H1 (cell line): ENCODE results near the gene ZNF622. TPM values are rescaled to one million over a fixed set of nuclear protein-coding genes. Genes with fewer than 3 reads are reported as not detected.

ENCODE experiments used
- CTCF ChIA-PET: fragments of 300-600 bp; sonication (Branson Sonifier 250); formaldehyde crosslinking; loops from one replicate; lab custom pipeline; 2021; ENCODE audit not compliant: partially characterized antibody; lab: Charles Lee
- POLR2A ChIA-PET: fragments of 300-600 bp; sonication (Branson Sonifier 250); formaldehyde crosslinking; loops from one replicate; lab custom pipeline; 2021; ENCODE audit warnings: inconsistent platforms; ENCODE audit not compliant: partially characterized antibody; lab: Charles Lee
- DNase-seq, 2 experiments: peaks; one replicate each; pipeline versions ENCODE4 v3.0.0 to v3.0.0-alpha.2; 2010 to 2022; ENCODE audit warnings: low spot score in 2 of 2, low read depth in 1 of 2, mixed read lengths in 1 of 2
- FAIRE-seq: peaks from 2 replicates; lab custom pipeline; 2011; peaks lifted over from hg19 to GRCh38; lab: Jason Lieb, UNC
- H2AFZ ChIP-seq: 2 replicates; pipeline ENCODE4 v1.8.1; 2012; ENCODE audit warnings: low read length, inconsistent platforms
- H2AK5ac ChIP-seq: 2 replicates; pipeline ENCODE4 v1.6.1; 2013; ENCODE audit warnings: low read depth, low read length
- H2BK120ac ChIP-seq: replicated peaks from 2 replicates; pipeline ENCODE3; 2013; ENCODE audit warnings: low read depth, low read length, inconsistent platforms
- H2BK12ac ChIP-seq: 2 replicates; pipeline ENCODE4 v1.6.1; 2013; ENCODE audit warnings: low read depth, low read length
- H2BK15ac ChIP-seq: 2 replicates; pipeline ENCODE4 v1.6.1; 2013; ENCODE audit warnings: low read length
- H2BK20ac ChIP-seq: 2 replicates; pipeline ENCODE4 v1.6.1; 2013; ENCODE audit warnings: low read length
- H2BK5ac ChIP-seq: 2 replicates; pipeline ENCODE4 v1.6.1; 2013; ENCODE audit warnings: low read depth, low read length
- H3K14ac ChIP-seq: 2 replicates; pipeline ENCODE4 v1.6.1; 2013; ENCODE audit warnings: inconsistent platforms; ENCODE audit not compliant: insufficient read length
- H3K18ac ChIP-seq: 2 replicates; pipeline ENCODE4 v1.6.1; 2013; ENCODE audit warnings: low read length; ENCODE audit errors: extremely low read depth
- H3K23ac ChIP-seq: 2 replicates; pipeline ENCODE4 v1.6.1; 2013; ENCODE audit warnings: inconsistent platforms; ENCODE audit not compliant: insufficient read length
- H3K23me2 ChIP-seq: 2 replicates; pipeline ENCODE4 v1.6.1; 2013; ENCODE audit warnings: low read depth, low read length
- H3K27ac ChIP-seq: 2 replicates; pipeline ENCODE4 v1.6.1; 2011; ENCODE audit warnings: low read depth, low read length, inconsistent platforms
- H3K27me3 ChIP-seq, 4 experiments: replicated peaks in 1 of 4; 1 replicate in 1 of 4; 2 replicates in 3 of 4; pipeline versions ENCODE4 v1.6.1 to v1.8.1; 2011 to 2013; ENCODE audit warnings: low read length in 3 of 4, mild to moderate bottlenecking in 3 of 4, inconsistent platforms in 2 of 4, mixed read lengths in 2 of 4, moderate library complexity in 1 of 4; ENCODE audit not compliant: control insufficient read depth in 3 of 4, insufficient read depth in 3 of 4; ENCODE audit errors: extremely low read depth in 1 of 4
- H3K36me3 ChIP-seq, 4 experiments: 2 replicates each; pipeline versions ENCODE4 v1.6.1 to v1.8.1; 2011 to 2013; ENCODE audit warnings: mild to moderate bottlenecking in 4 of 4, low read length in 3 of 4, moderate library complexity in 2 of 4, control low read depth in 1 of 4, inconsistent platforms in 1 of 4; ENCODE audit not compliant: insufficient read depth in 4 of 4, control insufficient read depth in 2 of 4
- H3K4ac ChIP-seq: replicated peaks from 2 replicates; pipeline ENCODE3; 2013; ENCODE audit warnings: low read length, low read depth, mixed read lengths, inconsistent platforms; ENCODE audit not compliant: insufficient read length
- H3K4me1 ChIP-seq, 4 experiments: replicated peaks in 1 of 4; 1 replicate in 1 of 4; 2 replicates in 3 of 4; pipeline versions ENCODE4 v1.6.1 to v1.8.1; 2011 to 2013; ENCODE audit warnings: low read length in 3 of 4, inconsistent platforms in 2 of 4, mixed read lengths in 1 of 4; ENCODE audit not compliant: insufficient read depth in 4 of 4, control insufficient read depth in 3 of 4
- H3K4me2 ChIP-seq, 2 experiments: 2 replicates each; pipeline versions ENCODE4 v1.6.1 to v1.8.1; 2011 to 2013; ENCODE audit warnings: low read depth in 2 of 2, low read length in 2 of 2, control low read depth in 1 of 2, inconsistent platforms in 1 of 2, mild to moderate bottlenecking in 1 of 2; ENCODE audit not compliant: insufficient read depth in 1 of 2
- H3K4me3 ChIP-seq, 4 experiments: fragments of 200-600, 300-600 bp in 1 of 4; sonication (generic), shearing (Covaris generic), sonication (Bioruptor Twin) in 1 of 4; 2 replicates each; pipeline versions ENCODE4 v1.5.1 to v1.8.1; 2011 to 2016; ENCODE audit warnings: low read length in 4 of 4, low read depth in 3 of 4, control low read depth in 2 of 4, inconsistent platforms in 2 of 4, mild to moderate bottlenecking in 2 of 4, mixed read lengths in 1 of 4, moderate library complexity in 1 of 4; ENCODE audit not compliant: insufficient read depth in 2 of 4; ENCODE audit errors: extremely low read depth in 1 of 4
- H3K56ac ChIP-seq: replicated peaks from 2 replicates; pipeline ENCODE3; 2013; ENCODE audit warnings: low read depth, mild to moderate bottlenecking, mixed read lengths, low read length, inconsistent platforms; ENCODE audit not compliant: insufficient read length
- H3K79me1 ChIP-seq: 2 replicates; pipeline ENCODE4 v1.6.1; 2013; ENCODE audit warnings: low read depth, low read length, control low read depth
- H3K79me2 ChIP-seq, 2 experiments: 2 replicates each; pipeline versions ENCODE4 v1.6.1 to v1.8.1; 2012 to 2013; ENCODE audit warnings: low read length in 2 of 2, mild to moderate bottlenecking in 2 of 2, inconsistent platforms in 1 of 2; ENCODE audit not compliant: insufficient read depth in 2 of 2, control insufficient read depth in 1 of 2
- H3K9ac ChIP-seq, 4 experiments: replicated peaks in 1 of 4; 1 replicate in 1 of 4; 2 replicates in 3 of 4; pipeline versions ENCODE4 v1.6.1 to v1.8.1; 2011 to 2013; ENCODE audit warnings: low read depth in 3 of 4, low read length in 3 of 4, control low read depth in 2 of 4, mild to moderate bottlenecking in 2 of 4, moderate library complexity in 2 of 4, inconsistent platforms in 1 of 4; ENCODE audit errors: extremely low read depth in 1 of 4
- H3K9me3 ChIP-seq, 2 experiments: 2 replicates each; pipeline versions ENCODE4 v1.6.1 to v1.8.1; 2012 to 2013; ENCODE audit warnings: mild to moderate bottlenecking in 2 of 2, moderate library complexity in 2 of 2, control low read depth in 1 of 2, inconsistent platforms in 1 of 2, low read depth in 1 of 2, low read length in 1 of 2, mixed read lengths in 1 of 2; ENCODE audit not compliant: insufficient read depth in 2 of 2
- H4K20me1 ChIP-seq, 2 experiments: replicated peaks in 1 of 2; 2 replicates each; pipeline versions ENCODE3 to v1.8.1; 2011 to 2013; ENCODE audit warnings: inconsistent platforms in 2 of 2, low read length in 2 of 2, mild to moderate bottlenecking in 1 of 2; ENCODE audit not compliant: insufficient read depth in 2 of 2, control insufficient read depth in 1 of 2
- H4K5ac ChIP-seq: 2 replicates; pipeline ENCODE4 v1.6.1; 2013; ENCODE audit warnings: low read length, low read depth, mixed read lengths, inconsistent platforms; ENCODE audit not compliant: insufficient read length
- H4K8ac ChIP-seq: 2 replicates; pipeline ENCODE4 v1.8.0; 2013; ENCODE audit warnings: mild to moderate bottlenecking, moderate library complexity, low read length, inconsistent platforms; ENCODE audit not compliant: insufficient read depth; ENCODE audit errors: extremely low read depth
- H4K91ac ChIP-seq: replicated peaks from 2 replicates; pipeline ENCODE3; 2013; ENCODE audit warnings: low read length, mixed read lengths, inconsistent platforms; ENCODE audit not compliant: insufficient read length
- BCL11A ChIP-seq, 2 experiments: IDR thresholded peaks; one replicate each; pipeline ENCODE4 v1.6.1; 2011; ENCODE audit warnings: low read depth in 2 of 2, low read length in 2 of 2, mild to moderate bottlenecking in 2 of 2
- CEBPB ChIP-seq: IDR thresholded peaks from 2 replicates; pipeline ENCODE4 v1.6.1; 2012; ENCODE audit warnings: low read depth, low read length
- CREB1 ChIP-seq: IDR thresholded peaks from 2 replicates; pipeline ENCODE4 v1.6.1; 2012; ENCODE audit warnings: inconsistent platforms
- HDAC2 ChIP-seq, 2 experiments: fragments of 300-600 bp in 1 of 2; sonication (generic) in 1 of 2; IDR thresholded peaks; 2 replicates each; pipeline ENCODE4 v1.6.1; 2011 to 2012; ENCODE audit warnings: low read depth in 2 of 2, low read length in 2 of 2, mild to moderate bottlenecking in 2 of 2, moderate library complexity in 2 of 2, borderline replicate concordance in 1 of 2, inconsistent platforms in 1 of 2
- KDM1A ChIP-seq: fragments of 200-600, 300-600 bp; sonication (generic); IDR thresholded peaks from 2 replicates; pipeline ENCODE4 v1.7.1; 2016; ENCODE audit warnings: mild to moderate bottlenecking, low read length, borderline replicate concordance
- KDM5A ChIP-seq: fragments of 200-600 bp; IDR thresholded peaks from 2 replicates; pipeline ENCODE4 v1.7.1; 2012; ENCODE audit warnings: mild to moderate bottlenecking, low read length, inconsistent platforms, mixed read lengths
- PHF8 ChIP-seq: fragments of 200-600 bp; sonication (generic); conservative IDR thresholded peaks from 2 replicates; pipeline ENCODE4 v1.7.1; 2012; ENCODE audit warnings: low read depth, mild to moderate bottlenecking, inconsistent platforms, low read length, moderate library complexity
- TEAD4 ChIP-seq: IDR thresholded peaks from 2 replicates; pipeline ENCODE4 v1.6.1; 2012; ENCODE audit warnings: low read depth, low read length, inconsistent platforms, mixed read lengths
- WGBS, 2 experiments: shearing (Covaris generic) in 1 of 2; methylation state at CpG; one replicate each; pipeline versions ENCODE4 v1.1.6 to v1.1.7; 2013 to 2015; ENCODE audit warnings: low lambda C conversion rate in 2 of 2, mixed read lengths in 2 of 2, inconsistent platforms in 1 of 2, low coverage in 1 of 2, missing lambda C conversion rate in 1 of 2; ENCODE audit not compliant: insufficient replicate concordance in 2 of 2, insufficient coverage in 1 of 2, insufficient read length in 1 of 2; ENCODE audit errors: extremely low coverage in 1 of 2, missing lambda C conversion rate in 1 of 2; 5-methylcytosine and 5-hydroxymethylcytosine counted together
- polyA plus RNA-seq, 7 experiments: library from polyadenylated mRNA; depleted of rRNA in 3 of 7; stranded (reverse) in 5 of 7; unstranded in 2 of 7; fragments of >200 nt in 5 of 7; fragments of 200-250 nt in 2 of 7; gene quantifications; 1 replicate in 5 of 7; 2 replicates in 1 of 7; 4 replicates in 1 of 7; pipeline versions ENCODE4 v1.2.1 to v1.2.3, GENCODE V29; 2011 to 2013; ENCODE audit warnings: missing spikeins in 2 of 7, mixed read lengths in 2 of 7
- total RNA-seq: library from RNA; stranded (reverse); fragmentation: NEBNext Ultra II Directional; extraction: Animal tissue kit (Norgen Biotek cat#: 25700); gene quantifications from 2 replicates; pipeline ENCODE4 v1.2.1, GENCODE V29; 2021
- TF ChIP-seq, protein P1 (sequence below): IDR thresholded peaks from 2 replicates; pipeline ENCODE4 v1.6.1; 2012; ENCODE audit warnings: low read length, inconsistent platforms
- TF ChIP-seq, protein P2 (sequence below): IDR thresholded peaks from 2 replicates; pipeline ENCODE4 v1.6.1; 2011; ENCODE audit warnings: low read length, improper control_type of control experiment
- TF ChIP-seq, protein P3 (sequence below): IDR thresholded peaks from 2 replicates; pipeline ENCODE4 v1.6.1; 2012; ENCODE audit warnings: inconsistent platforms

The ZNF622 gene
- total and polyA plus RNA-seq, 2 of the 8 experiments (the other 6 are each of a cell fraction or from before 2014, with no cell fraction given) = 8.8 to 30.8 TPM

DNA sequence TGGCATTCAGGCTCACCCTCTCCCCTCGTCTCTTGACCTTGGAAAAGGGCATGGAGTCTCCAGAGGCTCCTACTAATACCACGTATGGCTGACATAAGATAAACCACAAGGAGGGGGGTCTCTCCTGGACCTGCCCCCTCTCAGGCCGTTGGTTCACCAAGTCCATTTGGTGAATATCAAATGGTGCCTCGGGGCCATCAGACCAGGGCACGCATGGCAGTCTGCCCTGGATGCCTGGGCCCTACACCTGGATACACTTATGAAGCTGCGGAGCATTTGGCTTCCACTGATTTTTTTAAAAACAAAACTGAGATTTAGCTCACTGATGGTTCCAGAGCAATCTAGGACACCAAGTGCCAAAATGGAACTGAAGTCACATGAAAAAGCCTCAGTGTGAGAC, 40.3 kb upstream of the ZNF622 start:
- Histone ChIP-seq H2BK20ac (no peak overlapping the region), H4K91ac (no peak overlapping the region), H2AK5ac (no peak overlapping the region), H2BK15ac (no peak overlapping the region), H2AFZ (no peak overlapping the region), H3K27ac (no peak overlapping the region), H2BK12ac (no peak overlapping the region), H3K56ac (no peak overlapping the region), H3K4me1 (peaks cover 0 to 9% (median 2%) of the 10 kb centered on the region in 4 experiments; a peak in 4 of 7 replicates), H3K14ac (no peak overlapping the region), H4K20me1 (no peaks in the 10 kb centered on the region), H3K36me3 (no peaks in the 10 kb centered on the region), H4K5ac (no peak overlapping the region), H3K79me1 (no peaks in the 10 kb centered on the region), H3K23ac (no peak overlapping the region), H3K9me3 (no peaks in the 10 kb centered on the region), H3K23me2 (no peaks in the 10 kb centered on the region), H3K4me3 (no peak overlapping the region), H3K27me3 (no peaks in the 10 kb centered on the region), H3K18ac (no peak overlapping the region), H4K8ac (peak overlapping the region; percentile 63; the same call in 1 of the 2 replicates), H2BK120ac (no peak overlapping the region), H3K4me2 (no peak overlapping the region), H3K79me2 (no peaks in the 10 kb centered on the region), H3K4ac (no peak overlapping the region), H3K9ac (no peak overlapping the region), H2BK5ac (no peak overlapping the region)
- no peak for FAIRE-seq
- ChIA-PET POLR2A (interaction anchor here (1.1 kb wide), 2 partner anchors 13 to 156 kb away, joined by 3 read pairs; no protein-coding TSS in a partner anchor), CTCF (interaction anchor here (0.5 to 1.8 kb wide), 5 partner anchors 8 to 40 kb away, joined by 3 to 9 read pairs (median 3); no protein-coding TSS in a partner anchor)
- no peak for DNase-seq
- 90% methylated on average over 6 of the region's 6 CpGs; no CpG with 5 or more reads in 1 of the 2 experiments for WGBS, 2 experiments
- TF ChIP-seq KDM1A = no peak
- no peak for TF ChIP-seq HDAC2 (IDR thresholded peaks at IDR 0.05; ENCODE audit: borderline replicate concordance in 1 of 2, low read depth in 2 of 2, low read length in 2 of 2)
- TF ChIP-seq PHF8 = no peak
- TF ChIP-seq TEAD4 = no peak
- TF ChIP-seq KDM5A = no peak
- TF ChIP-seq CEBPB = no peak
- TF ChIP-seq CREB1 = no peak
- no peak for TF ChIP-seq BCL11A (IDR thresholded peaks at IDR 0.05; ENCODE audit: low read depth in 2 of 2, low read length in 2 of 2)
- TF ChIP-seq, protein P1, sequence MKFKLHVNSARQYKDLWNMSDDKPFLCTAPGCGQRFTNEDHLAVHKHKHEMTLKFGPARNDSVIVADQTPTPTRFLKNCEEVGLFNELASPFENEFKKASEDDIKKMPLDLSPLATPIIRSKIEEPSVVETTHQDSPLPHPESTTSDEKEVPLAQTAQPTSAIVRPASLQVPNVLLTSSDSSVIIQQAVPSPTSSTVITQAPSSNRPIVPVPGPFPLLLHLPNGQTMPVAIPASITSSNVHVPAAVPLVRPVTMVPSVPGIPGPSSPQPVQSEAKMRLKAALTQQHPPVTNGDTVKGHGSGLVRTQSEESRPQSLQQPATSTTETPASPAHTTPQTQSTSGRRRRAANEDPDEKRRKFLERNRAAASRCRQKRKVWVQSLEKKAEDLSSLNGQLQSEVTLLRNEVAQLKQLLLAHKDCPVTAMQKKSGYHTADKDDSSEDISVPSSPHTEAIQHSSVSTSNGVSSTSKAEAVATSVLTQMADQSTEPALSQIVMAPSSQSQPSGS = no peak
- TF ChIP-seq, protein P2, sequence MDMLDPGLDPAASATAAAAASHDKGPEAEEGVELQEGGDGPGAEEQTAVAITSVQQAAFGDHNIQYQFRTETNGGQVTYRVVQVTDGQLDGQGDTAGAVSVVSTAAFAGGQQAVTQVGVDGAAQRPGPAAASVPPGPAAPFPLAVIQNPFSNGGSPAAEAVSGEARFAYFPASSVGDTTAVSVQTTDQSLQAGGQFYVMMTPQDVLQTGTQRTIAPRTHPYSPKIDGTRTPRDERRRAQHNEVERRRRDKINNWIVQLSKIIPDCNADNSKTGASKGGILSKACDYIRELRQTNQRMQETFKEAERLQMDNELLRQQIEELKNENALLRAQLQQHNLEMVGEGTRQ = no peak
- TF ChIP-seq, protein P3, sequence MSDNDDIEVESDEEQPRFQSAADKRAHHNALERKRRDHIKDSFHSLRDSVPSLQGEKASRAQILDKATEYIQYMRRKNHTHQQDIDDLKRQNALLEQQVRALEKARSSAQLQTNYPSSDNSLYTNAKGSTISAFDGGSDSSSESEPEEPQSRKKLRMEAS = no peak
